HG02884 (cell line): Measurements from ENCODE around the gene AGBL1.

Experiments used
- ATAC-seq: cut with Tn5 transposase; IDR thresholded peaks from one replicate; pipeline ENCODE4 v1.9.1; 2021; ENCODE audit warnings: mild to moderate bottlenecking, moderate library complexity; ENCODE audit not compliant: unreplicated experiment

AGBL1 gene

DNA sequence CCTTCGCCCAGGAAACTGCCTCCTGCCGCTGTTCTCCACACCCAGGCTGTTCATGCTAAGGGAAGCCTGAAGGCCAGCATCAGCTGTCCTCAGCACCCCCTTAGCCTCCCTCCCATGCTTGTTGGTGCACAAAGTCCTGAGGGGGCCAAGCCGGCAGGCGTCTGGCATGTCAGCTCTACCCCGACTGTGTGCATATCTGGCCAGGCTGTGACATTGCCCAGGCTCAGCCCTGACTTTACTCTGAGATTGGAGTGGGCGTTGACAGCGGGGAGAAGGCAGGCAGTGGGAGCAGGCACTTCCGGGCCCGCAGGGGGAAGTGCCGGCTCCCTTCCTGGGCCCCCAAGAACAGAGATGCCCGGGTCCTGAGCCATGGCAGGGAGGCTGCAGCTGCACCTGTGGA lies 492.2 kb downstream of the AGBL1 start:
- ATAC-seq = no peak

DNA sequence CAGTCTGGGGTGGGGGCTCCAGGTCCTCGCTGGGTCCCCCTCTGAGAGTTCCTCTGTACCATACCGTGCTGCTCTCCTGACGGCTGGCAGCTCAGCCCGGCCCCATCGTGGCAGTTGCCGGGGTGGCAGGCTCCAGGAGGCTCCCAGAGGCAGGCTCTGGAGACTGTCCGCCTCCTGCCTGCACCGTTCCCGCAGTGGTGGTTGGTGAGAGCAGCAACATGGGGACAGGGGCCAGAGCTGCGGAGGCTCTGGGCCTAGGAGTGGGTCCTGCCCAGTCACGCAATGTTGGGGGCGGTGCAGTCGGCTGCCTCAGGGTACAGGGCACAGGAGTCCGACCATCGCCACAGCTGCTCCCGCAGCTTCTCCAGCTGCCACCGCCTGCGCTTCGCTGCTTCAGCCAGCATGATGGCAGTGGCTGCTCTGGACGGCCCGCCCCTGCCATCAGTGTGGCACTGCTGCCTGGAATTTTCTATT lies 492.7 kb downstream of the AGBL1 start:
- no peak for ATAC-seq

DNA sequence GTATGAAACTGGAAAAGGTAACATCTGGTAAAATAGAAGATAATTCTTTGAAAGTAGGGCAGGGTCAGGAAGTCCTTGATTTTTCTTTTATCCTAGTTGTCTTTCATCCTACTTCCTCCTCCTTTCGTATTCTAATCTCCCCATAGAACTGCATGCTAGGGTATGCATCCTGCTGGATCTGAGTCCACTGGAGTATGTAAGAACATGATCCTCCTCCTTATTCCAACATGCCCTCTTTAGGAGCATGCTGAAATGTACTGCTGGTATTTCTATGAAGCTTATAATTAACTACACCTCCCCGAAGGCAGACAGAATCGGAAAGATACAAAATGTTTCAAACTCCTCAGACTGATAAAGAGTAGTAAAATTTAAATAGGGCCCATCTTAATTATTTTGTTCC lies 493.8 kb downstream of the AGBL1 start:
- ATAC-seq = no peak

GRCh38 chr15:86588413-86588812 lies 508.7 kb downstream of the AGBL1 start:
- ATAC-seq = no peak

GRCh38 chr15:86590461-86590860 lies 510.8 kb downstream of the AGBL1 start:
- ATAC-seq = no peak

DNA sequence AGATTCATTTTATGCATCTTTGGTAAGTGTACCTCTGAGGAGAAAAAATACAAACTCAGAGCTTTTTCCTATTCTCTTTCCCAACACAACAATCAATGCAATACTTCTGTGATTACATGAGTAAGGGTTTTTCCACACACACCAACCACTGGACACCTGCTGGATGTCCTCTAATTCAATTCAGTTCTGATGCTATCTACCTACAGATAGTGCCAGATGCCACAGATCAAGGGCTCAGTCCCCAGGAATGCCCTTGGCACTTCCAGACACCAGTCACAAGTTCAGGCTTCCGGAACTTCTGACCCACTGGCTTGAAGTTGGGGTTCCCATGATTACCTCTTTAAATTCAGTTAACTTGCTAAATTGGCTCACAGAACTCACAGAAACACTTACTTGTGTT lies 511.5 kb downstream of the AGBL1 start:
- no peak for ATAC-seq

DNA sequence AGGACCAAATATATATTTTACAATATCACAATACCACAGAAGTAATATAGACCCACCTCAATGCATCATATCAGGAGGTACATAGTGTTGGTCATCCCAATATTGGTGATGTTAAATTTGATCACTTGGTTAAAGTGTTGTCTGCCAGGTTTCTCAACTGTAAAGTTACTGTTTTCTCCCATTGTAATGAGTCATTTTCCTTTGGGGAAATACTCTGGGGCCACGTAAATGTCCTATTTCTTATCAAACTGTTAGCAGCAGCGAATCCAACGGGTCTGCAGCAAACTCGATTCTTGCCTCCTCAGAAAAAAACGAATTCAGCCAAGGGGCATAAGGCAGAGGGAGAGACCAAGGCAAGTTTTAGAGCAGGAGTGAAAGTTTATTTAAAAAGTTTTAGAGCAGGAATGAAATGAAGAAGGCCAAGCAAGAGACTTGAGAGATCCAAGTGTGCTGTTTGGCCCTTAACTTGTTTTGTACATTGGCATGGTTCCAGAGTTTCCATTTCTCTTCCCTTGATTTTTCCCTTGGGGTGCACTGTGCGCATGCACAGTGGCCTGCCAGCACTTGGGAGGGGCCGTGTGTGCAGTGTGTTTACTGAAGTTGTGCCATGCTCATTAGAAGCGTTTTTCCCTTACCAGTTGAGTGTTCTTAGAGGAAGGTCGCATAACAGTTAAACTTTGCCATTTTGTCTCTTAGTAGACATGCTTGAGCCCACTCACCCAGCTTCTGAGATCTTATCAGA lies 512.5 kb downstream of the AGBL1 start:
- no peak for ATAC-seq

DNA sequence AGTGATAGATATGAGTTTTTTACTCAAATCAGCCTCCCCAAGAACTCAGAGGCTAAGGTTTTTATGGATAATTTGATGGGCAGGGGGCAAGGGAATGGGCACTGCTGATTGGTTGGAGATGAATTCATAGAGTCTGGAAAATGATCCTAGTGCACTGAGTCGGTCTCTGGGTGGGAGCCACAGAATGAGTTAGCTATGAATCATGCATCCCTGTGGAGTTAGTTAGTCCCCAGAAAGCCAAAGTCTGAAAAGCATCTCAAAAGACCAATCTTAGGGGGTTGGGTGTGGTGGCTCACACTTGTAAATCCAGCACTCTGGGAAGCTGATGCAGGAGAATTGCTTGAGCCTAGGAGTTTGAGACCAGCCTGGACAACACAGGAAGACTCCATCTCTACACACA lies 516.1 kb downstream of the AGBL1 start:
- no peak for ATAC-seq

- ATAC-seq = no peak
These were observed 523.8 kb downstream of the AGBL1 start for GRCh38 chr15:86603466-86603865.

- ATAC-seq = no peak
These were observed 529.0 kb downstream of the AGBL1 start for GRCh38 chr15:86608461-86609205.

- no peak for ATAC-seq
These were observed 529.6 kb downstream of the AGBL1 start for GRCh38 chr15:86609275-86609674.

DNA sequence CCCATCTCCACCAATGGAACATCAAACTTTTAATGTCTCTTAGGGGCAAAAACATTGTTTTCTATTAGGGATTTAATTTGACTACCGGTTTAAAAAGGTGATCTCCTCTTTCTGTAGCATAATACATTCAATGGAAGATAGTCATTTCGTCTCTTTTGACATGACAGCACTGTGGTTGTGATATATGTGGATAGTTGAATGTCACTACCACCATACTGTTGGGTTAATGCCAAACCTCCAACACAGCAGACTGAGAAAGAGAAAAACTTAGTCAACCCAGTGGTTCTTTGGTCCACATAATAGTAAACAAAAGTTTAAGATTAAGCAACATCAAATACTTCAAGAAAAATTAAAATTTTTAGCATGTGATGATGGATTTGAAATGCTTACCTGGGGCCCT lies 530.4 kb downstream of the AGBL1 start:
- no peak for ATAC-seq

- no peak for ATAC-seq
These were observed 531.9 kb downstream of the AGBL1 start for GRCh38 chr15:86611417-86612040.

- ATAC-seq = no peak
These were observed 535.7 kb downstream of the AGBL1 start for GRCh38 chr15:86615411-86615810.

DNA sequence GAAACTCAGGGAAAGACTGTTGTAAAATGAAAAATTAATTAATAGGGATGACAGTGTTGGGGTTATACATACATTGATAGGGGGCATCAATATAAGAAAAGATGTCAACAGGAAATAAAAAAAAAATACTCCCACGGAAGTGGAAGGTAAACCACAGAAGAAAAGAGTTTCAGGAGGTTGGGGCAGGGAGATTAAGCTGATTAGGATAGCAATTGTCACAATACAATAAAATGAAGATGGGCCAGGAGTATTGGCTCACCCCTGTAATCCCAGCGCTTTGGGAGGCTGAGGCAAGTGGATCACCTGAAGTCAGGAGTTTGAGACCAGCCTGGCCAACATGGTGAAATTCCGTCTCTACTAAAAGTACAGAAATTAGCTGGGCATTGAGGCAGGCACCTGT lies 536.1 kb downstream of the AGBL1 start:
- ATAC-seq = no peak

- ATAC-seq = no peak
These were observed 537.1 kb downstream of the AGBL1 start for GRCh38 chr15:86616771-86617170.

- no peak for ATAC-seq
These were observed 540.5 kb downstream of the AGBL1 start for GRCh38 chr15:86620157-86620556.

- ATAC-seq = no peak
These were observed 541.1 kb downstream of the AGBL1 start for GRCh38 chr15:86620641-86621349.

- ATAC-seq = no peak
These were observed 543.6 kb downstream of the AGBL1 start for GRCh38 chr15:86623236-86623635.

DNA sequence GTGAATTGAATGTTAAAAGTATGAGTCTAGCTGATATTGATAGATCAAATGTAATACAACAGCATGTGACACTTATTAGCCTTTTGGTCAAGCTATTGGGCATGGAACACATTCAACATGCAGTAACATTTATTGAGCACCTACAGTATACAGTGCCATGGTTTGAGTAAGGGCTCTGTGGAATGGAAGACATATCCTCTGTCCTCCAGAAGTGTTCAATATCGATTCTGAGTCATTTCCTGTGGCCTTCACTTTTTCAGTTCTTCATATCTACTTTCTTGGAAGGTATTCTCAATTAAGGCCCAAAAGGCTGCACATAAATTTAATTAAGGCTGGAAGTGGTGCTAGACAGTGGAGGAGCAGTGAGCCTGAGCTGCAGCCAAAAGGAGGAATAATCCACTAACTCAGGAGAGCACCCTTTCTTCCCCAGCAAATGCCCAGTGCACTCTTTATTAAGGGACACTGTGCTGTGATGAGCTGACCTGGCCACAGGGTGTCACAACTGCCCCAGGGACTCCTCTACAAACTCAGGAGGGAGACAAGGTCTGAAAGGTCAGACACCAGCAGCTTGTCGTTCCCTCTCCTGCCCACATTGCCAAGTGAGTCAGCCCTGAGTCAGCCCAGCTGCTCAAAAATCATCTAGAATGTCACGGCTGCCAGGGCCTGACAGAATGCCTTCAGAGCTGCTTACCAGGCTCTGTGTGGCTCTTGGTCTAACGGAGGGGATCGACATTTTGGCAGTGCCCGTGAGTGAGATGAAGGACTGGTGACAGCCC lies 544.8 kb downstream of the AGBL1 start:
- no peak for ATAC-seq
